Cardiac muscle cell (in vitro differentiated cells and primary cell): ENCODE data around the gene LAPTM5. TPM values are rescaled to one million over a fixed set of nuclear protein-coding genes. Genes with fewer than 3 reads are reported as not detected.

Source experiments
- DNase-seq, 2 donors: peaks; one replicate each; pipeline versions ENCODE4 v3.0.0 to v3.0.0-alpha.2; 2010 to 2017; ENCODE audit warnings: low read depth in 1 of 2, low spot score in 1 of 2
- H3K27ac ChIP-seq: fragments of 200-600 bp; sonication (generic); 2 replicates; pipeline ENCODE4 v1.5.1; 2016
- H3K27me3 ChIP-seq: fragments of 200-600 bp; sonication (generic); 2 replicates; pipeline ENCODE4 v1.6.0; 2016; ENCODE audit warnings: control low read depth
- H3K36me3 ChIP-seq: fragments of 200-600 bp; sonication (generic); 2 replicates; pipeline ENCODE4 v1.5.1; 2016; ENCODE audit warnings: control low read depth
- H3K4me1 ChIP-seq: fragments of 200-600 bp; sonication (generic); 2 replicates; pipeline ENCODE4 v1.8.1; 2017; ENCODE audit warnings: low read depth, mild to moderate bottlenecking, mixed run types
- H3K4me3 ChIP-seq: fragments of 200-600 bp; sonication (generic); 2 replicates; pipeline ENCODE4 v1.5.1; 2016; ENCODE audit warnings: mild to moderate bottlenecking
- H3K9me3 ChIP-seq: fragments of 200-600 bp; sonication (generic); 2 replicates; pipeline ENCODE4 v1.5.1; 2017; ENCODE audit warnings: low read depth, mild to moderate bottlenecking, control low read depth
- polyA plus RNA-seq: library from polyadenylated mRNA; unstranded; fragments of >200 nt; fragmentation: Nextera tagmentation; extraction: Ambion mirVana; gene quantifications from 2 replicates; pipeline ENCODE4 v1.2.1, GENCODE V29; 2016
- total RNA-seq: library from RNA; depleted of rRNA; stranded (reverse); fragments of >200 nt; gene quantifications from 2 replicates; pipeline ENCODE4 v1.2.3, GENCODE V29; 2016
- TF ChIP-seq, protein P1 (sequence below): IDR thresholded peaks from 2 replicates; pipeline ENCODE4 v1.5.1; 2012; ENCODE audit warnings: low read depth, mild to moderate bottlenecking, low read length

The LAPTM5 gene
- total and polyA plus RNA-seq, 2 experiments from 2014 or later: 0.10 to 0.45 TPM

DNA sequence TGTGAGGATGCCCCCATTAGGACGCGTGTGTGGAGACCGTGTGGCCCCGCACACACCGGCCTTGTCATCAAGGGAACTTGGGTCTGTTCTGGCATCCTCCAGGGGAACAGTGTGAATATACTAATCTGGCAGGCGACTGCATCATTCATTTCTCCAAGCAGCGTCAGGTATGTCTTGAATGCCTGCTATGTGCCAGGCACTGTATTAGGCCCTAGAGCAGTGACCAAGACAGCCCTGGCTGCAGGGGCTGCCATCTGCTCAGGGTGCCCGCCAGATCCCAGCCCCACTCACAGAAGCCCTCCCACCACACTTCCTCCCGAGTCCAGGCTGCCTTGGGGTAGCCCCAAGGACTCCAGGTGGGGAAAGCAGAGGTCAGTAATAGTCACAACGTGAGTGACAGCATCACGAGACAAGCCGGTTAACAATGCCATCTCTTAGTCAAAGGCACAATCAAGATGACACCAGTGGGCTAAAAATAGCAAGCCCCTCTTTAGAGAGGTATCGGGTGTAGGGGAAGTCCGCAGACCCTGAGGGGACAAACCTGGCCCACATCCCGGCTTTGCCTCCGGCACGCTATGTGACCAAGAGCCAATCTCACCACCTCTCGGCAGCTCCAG lies 7.5 kb upstream of the LAPTM5 start:
- H3K27ac ChIP-seq: no peak overlapping the region
- no peak for DNase-seq
- no peaks in the 10 kb centered on the region for H3K27me3 ChIP-seq
- TF ChIP-seq, protein P1, sequence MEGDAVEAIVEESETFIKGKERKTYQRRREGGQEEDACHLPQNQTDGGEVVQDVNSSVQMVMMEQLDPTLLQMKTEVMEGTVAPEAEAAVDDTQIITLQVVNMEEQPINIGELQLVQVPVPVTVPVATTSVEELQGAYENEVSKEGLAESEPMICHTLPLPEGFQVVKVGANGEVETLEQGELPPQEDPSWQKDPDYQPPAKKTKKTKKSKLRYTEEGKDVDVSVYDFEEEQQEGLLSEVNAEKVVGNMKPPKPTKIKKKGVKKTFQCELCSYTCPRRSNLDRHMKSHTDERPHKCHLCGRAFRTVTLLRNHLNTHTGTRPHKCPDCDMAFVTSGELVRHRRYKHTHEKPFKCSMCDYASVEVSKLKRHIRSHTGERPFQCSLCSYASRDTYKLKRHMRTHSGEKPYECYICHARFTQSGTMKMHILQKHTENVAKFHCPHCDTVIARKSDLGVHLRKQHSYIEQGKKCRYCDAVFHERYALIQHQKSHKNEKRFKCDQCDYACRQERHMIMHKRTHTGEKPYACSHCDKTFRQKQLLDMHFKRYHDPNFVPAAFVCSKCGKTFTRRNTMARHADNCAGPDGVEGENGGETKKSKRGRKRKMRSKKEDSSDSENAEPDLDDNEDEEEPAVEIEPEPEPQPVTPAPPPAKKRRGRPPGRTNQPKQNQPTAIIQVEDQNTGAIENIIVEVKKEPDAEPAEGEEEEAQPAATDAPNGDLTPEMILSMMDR: no peak
- H3K36me3 ChIP-seq: no peaks in the 10 kb centered on the region
- H3K4me1 ChIP-seq: peaks cover 12% of the 10 kb centered on the region
- H3K9me3 ChIP-seq: no peaks in the 10 kb centered on the region
- no peak overlapping the region for H3K4me3 ChIP-seq

DNA sequence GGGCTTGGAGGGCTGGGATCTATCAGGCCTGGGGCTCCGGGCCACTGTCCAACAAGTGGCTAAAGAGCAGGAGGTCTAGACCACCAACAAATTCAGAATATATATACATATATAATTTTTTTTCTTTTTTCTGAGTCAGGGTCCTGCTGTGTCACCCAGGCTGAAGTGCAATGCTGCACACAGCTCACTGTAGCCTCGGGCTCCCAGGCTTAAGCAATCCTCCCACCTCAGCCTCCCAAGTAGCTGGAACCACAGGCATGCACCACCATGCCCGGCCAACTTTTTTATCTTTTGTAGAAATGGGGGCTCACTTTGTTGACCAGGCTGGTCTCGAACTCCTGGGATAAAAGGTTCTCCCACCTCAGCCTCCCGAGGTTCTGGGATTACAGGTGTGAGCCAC lies 6.8 kb upstream of the LAPTM5 start:
- no peak overlapping the region for H3K4me3 ChIP-seq
- no peaks in the 10 kb centered on the region for H3K9me3 ChIP-seq
- no peaks in the 10 kb centered on the region for H3K36me3 ChIP-seq
- TF ChIP-seq, protein P1: no peak
- H3K4me1 ChIP-seq: peaks cover 12% of the 10 kb centered on the region
- H3K27me3 ChIP-seq: no peaks in the 10 kb centered on the region
- H3K27ac ChIP-seq: no peak overlapping the region
- DNase-seq: no peak

DNA sequence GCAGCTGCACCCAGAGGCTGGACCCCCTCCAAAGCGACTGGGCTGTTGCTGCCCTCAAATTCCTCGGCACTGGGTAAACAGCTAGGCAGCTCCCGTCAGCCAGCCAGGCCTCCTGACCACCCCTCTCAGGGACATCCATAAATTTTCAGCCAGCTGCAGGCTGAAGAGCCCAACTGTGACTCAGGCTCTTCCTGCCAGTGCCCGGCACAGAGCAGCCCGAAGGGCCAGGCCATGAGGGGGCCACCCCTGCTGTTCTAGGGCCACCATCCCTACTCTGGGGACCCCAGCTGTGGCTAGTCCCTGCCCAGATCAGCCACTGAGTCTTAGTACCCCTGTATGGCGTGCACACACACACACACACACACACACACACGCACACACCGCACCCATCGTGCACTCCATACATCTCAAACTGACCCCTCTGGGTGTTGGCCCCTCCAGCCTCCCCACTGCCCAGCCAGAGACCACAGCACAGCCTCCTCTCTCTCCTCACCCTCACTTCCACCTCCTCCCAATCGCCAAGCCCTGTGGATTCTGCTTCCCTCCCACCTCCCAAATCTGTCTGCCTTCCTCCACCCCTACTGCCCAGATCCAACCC lies 6.2 kb upstream of the LAPTM5 start:
- TF ChIP-seq, protein P1: no peak
- no peak overlapping the region for H3K4me3 ChIP-seq
- H3K27me3 ChIP-seq: no peaks in the 10 kb centered on the region
- H3K4me1 ChIP-seq: peaks cover 12% of the 10 kb centered on the region
- no peak overlapping the region for H3K27ac ChIP-seq
- DNase-seq: no peak
- H3K36me3 ChIP-seq: no peaks in the 10 kb centered on the region
- H3K9me3 ChIP-seq: no peaks in the 10 kb centered on the region

DNA sequence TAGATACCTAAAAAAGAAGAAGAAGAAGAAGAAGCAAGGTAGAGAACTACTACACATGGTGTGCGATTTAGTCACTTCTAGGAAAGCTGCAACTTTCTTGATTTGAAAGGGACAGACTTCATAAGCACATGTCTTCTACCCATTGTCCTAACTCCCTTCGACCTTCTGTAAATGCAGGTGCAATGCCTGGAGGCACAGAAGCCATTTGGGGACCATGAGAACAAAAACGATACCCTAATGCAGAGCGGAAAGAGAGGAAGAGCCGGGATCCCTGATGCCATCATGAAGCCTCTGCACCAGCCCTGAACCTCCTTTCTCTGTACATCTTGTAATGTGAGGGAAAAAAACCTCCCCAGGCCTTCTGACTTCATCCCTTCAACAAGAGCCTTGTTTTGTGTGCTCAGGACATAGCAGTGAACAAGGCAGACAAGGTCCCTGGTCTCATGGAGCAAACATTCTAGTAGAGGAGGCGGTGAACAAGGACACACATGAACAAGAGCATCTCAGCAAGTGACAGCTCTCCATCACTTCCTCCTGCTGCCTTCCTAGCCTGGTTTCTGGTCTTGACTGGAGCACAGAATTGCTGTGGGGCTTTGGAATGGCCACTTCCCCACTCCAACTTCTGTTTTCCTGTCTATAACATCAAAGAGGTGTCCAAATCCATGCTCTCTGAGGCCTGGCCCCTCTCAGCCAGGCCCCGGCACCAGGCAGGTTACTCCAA lies 5.5 kb upstream of the LAPTM5 start:
- no peaks in the 10 kb centered on the region for H3K27me3 ChIP-seq
- peaks cover 12% of the 10 kb centered on the region for H3K4me1 ChIP-seq
- no peak for DNase-seq
- no peak overlapping the region for H3K27ac ChIP-seq
- no peaks in the 10 kb centered on the region for H3K36me3 ChIP-seq
- no peak overlapping the region for H3K4me3 ChIP-seq
- TF ChIP-seq, protein P1: no peak
- no peaks in the 10 kb centered on the region for H3K9me3 ChIP-seq

DNA sequence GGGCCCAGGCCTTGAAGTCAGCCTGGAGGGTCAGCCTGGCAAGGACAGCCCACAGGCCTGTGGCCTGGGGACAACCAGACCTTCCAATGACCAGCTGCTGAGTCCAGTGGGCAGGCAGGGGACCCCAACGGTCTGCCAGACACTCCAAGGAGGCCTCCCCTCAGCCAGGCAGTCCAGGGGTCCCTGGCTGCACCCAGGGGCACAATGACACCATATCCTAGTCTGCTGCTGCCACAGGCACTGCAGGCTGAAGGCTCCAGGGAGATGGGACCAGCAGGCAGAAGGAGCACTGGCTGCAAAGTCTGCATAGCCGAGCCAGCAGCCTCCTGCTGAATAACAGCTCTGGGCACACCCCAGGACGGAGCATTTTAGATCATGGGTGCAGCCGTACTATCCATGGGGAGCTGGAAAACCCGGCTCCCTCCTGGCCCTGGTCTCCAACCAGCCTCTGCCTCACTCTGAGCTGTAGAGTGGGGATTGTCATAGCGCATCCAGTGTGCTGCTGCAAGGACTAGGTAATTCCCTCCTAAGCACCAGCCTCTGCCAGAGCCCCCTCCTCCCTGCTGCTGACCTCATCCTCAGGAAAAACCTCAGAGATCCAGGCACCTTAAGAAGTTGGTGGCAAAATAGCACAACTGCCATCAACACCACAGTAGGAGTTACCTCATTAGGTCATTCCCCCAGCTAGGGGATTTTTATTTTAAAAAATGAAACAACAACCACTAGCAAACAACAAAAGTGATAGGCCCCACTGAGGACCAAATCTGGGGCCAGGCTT lies 4.8 kb upstream of the LAPTM5 start:
- TF ChIP-seq, protein P1: no peak
- Histone ChIP-seq H3K36me3 (no peaks in the 10 kb centered on the region), H3K27ac (no peak overlapping the region), H3K9me3 (no peaks in the 10 kb centered on the region), H3K4me1 (peaks cover 12% of the 10 kb centered on the region), H3K27me3 (no peaks in the 10 kb centered on the region), H3K4me3 (no peak overlapping the region)
- no peak for DNase-seq
